GM19395 (cell line): Measurements from ENCODE around the gene NT5DC2.

ENCODE experiments used
- ATAC-seq: cut with Tn5 transposase; IDR thresholded peaks from one replicate; pipeline ENCODE4 v1.9.1; 2021; ENCODE audit warnings: mild to moderate bottlenecking, moderate library complexity; ENCODE audit not compliant: unreplicated experiment

NT5DC2 gene

DNA sequence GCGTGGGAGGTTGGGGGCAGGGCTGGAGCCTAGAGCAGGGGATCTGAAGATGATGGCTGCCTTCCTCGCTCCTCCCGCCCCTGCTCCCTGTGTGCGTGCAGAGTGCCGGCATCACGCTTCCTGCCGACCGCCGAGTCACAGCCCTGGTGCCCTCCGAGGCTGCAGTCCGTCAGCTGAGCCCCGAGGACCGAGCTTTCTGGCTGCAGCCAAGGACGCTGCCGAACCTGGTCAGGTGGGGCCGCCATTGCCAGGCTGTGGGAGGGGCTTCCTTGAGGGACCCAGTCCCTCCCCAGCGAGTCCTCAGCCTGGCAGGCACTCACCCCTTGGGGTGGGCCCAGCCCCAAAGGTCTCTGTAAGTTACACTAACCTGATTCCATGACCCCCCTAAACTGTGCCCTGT, 20.9 kb downstream of the NT5DC2 start:
- ATAC-seq = no peak

GRCh38 chr3:52512105-52512504, 21.6 kb downstream of the NT5DC2 start:
- ATAC-seq = no peak

GRCh38 chr3:52511509-52511908, 22.1 kb downstream of the NT5DC2 start:
- no peak for ATAC-seq

DNA sequence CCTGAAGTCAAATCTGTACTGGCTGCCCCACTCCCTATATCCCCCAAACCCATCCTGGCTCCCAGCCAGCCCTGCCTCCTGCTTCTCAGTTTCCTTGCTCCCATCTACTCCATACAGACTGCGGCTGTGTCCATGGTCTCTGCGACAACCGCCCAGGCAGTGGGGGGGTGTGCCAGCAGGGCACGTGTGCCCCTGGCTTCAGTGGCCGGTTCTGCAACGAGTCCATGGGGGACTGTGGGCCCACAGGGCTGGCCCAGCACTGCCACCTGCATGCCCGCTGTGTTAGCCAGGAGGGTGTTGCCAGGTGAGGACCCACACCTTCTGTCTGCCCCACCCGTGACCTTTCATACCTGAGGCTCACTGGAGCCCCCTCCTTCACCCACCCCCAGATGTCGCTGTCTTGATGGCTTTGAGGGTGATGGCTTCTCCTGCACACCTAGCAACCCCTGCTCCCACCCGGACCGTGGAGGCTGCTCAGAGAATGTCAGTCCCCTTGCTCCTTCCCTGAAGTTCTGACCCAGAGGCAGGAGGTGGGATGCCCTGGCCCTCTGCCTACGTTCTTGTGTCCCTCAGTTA, 23.8 kb downstream of the NT5DC2 start:
- no peak for ATAC-seq

DNA sequence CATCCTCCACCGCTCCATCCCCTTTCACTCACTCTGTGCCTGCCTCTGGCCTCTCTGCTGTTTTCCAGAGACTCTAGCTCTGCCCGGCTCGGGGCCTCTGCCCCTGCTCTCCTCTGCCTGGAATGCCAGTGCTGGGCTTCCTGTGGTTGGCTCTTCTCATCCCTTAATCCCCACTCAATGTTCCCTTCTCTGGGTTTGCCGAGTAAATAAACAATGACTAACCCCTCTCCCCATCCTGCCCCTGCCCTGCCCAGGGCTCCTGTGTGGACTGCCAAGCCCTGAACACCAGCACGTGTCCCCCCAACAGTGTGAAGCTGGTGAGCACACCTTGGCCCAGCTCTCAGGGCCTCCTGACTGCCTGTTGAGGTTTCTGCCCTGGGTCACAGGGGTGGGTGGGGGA, 26.3 kb downstream of the NT5DC2 start:
- ATAC-seq = no peak

- ATAC-seq = no peak
Measured at GRCh38 chr3:52506266-52506966, 27.2 kb downstream of the NT5DC2 start.

DNA sequence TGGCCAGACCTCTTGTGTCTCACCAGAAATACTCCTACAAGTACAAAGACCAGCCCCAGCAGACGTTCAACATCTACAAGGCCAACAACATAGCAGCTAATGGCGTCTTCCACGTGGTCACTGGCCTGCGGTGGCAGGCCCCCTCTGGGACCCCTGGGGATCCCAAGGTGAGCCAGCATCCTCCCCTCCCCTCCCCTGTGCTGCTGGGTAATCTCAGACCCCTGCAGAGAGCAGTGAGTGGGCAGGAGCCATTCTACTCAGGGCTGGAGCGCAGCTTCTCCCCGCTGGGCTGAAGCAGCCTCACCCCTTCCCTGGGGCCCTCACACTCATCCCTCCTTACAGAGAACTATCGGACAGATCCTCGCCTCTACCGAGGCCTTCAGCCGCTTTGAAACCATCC, 28.7 kb downstream of the NT5DC2 start:
- ATAC-seq = no peak

GRCh38 chr3:52503788-52504424, 29.8 kb downstream of the NT5DC2 start:
- ATAC-seq = no peak

GRCh38 chr3:52502808-52503350, 30.8 kb downstream of the NT5DC2 start:
- no peak for ATAC-seq

DNA sequence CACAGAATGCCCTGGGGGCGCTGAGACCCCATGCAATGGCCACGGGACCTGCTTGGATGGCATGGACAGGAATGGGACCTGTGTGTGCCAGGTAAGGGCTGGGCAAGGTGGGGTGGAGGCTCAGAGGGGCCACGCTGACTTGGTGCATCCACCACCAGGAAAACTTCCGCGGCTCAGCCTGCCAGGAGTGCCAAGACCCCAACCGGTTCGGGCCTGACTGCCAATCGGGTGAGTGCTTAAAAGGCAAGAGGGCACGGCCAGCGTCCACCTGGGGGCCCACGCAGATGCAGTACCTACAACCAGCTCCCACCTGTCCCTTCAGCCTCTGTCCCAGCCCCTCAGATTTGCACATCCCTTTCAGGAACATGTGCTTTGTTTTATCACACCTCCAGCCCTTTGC, 31.7 kb downstream of the NT5DC2 start:
- no peak for ATAC-seq

DNA sequence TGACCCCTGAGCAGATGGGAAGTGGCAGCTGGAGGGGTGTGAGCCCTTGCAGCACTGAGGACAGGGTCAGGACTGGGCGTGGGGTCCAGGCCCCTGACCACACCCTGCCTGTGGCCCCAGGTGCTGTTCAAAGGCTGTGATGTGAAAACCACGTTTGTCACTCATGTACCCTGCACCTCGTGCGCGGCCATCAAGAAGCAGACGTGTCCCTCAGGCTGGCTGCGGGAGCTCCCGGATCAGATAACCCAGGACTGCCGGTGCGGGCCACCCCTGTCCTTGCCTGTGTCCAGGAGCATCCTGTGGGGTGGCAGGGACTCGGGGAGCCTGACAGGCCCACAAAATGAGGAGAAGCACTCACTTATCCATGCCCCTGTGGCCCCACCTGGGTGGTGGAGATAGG, 32.6 kb downstream of the NT5DC2 start:
- ATAC-seq = no peak

GRCh38 chr3:52498137-52499054, 35.3 kb downstream of the NT5DC2 start:
- ATAC-seq = no peak

DNA sequence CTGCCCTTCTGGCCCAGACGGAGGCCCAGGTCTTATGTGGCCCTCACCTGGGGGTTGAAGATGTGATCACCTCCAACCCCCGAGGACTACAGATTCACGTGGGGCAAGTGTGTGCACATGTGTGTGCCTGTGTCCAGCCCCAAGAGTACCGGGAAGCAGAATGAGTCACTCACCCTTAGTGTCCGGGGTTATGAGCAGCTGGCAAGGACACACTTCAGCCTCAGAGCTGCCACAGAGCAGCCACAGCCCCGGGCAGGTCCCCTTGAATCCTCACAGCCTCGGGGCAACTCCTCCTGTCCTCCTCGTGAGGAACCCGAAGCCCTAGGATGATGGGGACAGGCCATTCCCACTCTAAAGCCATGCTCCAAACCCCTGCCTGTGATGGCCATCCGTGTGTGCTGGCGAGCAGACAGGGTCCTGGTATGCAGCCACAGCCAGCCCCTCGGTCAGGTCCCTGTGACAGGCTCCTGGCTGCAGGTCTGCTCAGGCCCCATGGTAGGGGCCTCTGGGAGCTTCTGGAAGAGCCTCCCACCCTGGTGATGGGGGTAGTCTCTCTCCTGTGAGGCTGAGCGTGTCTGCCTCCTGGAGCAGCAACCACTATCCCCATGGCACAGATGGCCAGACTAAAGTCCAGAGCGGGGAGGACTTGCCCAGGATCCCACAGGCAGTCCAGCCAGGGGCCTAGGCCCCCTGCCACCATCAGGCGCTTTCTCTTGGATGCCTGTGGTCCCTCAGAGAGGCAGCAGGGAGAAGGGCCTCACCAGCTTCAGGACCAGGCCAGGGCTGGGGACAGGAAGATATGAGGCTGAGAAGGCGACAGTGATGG, 37.7 kb downstream of the NT5DC2 start:
- ATAC-seq = no peak

- no peak for ATAC-seq
Measured at GRCh38 chr3:52494886-52495495, 38.7 kb downstream of the NT5DC2 start, which contains the start of gene STAB1. STAB1 (plus strand) TSS chr3:52495338; CDS start chr3:52495414, 76 bp downstream.

- no peak for ATAC-seq
Measured at GRCh38 chr3:52494445-52494844, 39.2 kb downstream of the NT5DC2 start.

- ATAC-seq = no peak
Measured at GRCh38 chr3:52493232-52494017, 40.2 kb downstream of the NT5DC2 start.

DNA sequence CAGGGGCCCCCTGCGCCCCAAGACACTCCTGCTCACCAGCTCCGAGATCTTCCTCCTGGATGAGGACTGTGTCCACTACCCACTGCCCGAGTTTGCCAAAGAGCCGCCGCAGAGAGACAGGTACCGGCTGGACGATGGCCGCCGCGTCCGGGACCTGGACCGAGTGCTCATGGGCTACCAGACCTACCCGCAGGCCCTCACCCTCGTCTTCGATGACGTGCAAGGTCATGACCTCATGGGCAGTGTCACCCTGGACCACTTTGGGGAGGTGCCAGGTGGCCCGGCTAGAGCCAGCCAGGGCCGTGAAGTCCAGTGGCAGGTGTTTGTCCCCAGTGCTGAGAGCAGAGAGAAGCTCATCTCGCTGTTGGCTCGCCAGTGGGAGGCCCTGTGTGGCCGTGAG, 41.6 kb downstream of the NT5DC2 start:
- ATAC-seq = no peak

- ATAC-seq = no peak
Measured at GRCh38 chr3:52490939-52491526, 42.6 kb downstream of the NT5DC2 start.
